NCI-H2171 (cell line): Measurements from ENCODE around the gene IGFN1.
"Not testable (repeated sequence)": the region's sequence is repeated elsewhere in the genome, so short reads cannot be mapped to it uniquely, and the experiment has no call there.

Experiments
- DNase-seq: peaks from one replicate; lab custom pipeline; 2025; lab: John Stamatoyannopoulos, UW

Gene IGFN1

DNA sequence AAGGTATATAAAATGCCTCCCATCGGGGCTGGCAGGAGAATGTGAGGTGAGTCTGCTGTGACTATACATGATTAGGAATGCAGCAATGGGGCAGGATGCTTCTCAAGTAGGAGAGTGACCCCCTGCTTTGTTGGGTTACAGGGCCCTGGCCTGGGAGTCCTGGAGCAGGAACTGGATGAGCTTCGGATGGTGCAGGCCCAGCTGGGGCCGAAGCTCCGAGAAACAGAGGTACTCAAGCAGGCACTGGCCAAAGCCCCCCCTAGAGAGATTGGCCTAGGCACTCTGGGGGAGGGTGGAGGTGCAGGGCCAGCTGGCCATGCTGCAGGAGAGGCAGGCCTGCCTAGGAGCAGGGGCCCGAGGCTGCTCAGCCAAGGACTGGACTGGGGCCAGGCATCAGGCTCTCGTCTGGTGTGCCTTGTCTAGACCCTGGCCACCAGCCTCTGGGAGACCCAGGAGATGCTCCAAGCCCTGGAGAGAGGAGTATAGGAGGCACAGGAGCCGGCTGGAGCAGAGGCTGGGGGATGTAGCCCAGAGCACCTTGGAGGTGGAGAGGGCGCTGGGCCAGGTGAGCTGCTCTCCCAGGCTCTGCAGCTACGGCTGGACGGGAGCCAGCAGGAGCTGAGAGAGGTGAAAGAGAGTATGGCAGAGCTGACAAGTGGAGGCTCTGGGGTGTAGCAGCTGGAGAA is 59.8 kb downstream of the IGFN1 start:
- DNase-seq: no peak

DNA sequence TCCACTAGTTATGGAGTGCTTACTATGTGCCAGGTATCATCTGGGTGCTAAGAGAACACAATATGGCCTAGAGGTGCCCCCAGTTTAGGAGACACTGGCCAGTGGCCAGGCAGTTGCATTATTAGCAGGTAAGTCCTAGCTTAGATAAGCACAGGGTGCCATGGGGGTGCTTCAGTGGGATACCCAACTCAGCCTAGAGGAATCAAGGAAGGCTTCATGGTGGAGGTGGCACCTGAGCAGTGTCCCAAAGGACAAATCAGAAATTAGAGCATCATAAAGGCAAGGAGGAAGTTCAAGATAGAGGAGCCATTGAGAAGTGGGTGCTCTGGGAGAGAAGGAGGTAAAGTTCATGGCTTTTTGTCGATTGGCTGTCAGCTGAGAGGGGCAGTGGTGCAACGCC is 60.8 kb downstream of the IGFN1 start:
- DNase-seq: no peak

DNA sequence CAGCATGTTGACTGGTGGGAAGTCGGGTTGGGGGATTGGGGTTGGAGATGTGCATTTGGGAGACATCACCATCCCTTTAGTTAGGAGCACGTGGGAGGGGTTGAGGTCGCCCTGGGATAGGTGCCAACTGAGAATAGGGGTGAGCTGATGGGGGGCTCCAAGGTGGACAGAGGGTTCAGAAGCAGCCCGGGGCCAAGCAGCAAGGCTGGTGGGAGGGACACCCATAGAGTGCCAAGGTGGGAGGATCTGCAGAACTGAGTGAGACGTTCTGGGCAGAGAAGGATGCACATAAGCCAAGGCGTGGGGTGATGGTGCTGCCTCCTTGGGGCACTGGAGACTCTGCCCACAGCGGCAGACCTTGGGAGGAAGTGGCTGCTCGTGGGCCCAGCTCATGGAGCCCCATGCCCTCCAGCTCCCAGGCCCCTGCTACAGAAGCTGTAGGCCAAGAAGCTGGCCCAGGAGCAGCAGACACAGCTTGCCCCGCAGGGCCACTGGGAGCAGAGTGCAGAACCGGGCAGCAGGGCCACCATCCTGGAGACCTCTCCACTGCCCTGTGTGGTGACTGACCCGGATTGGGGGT is 61.3 kb downstream of the IGFN1 start:
- no peak for DNase-seq

- DNase-seq: no peak
Observed at GRCh38 chr1:201252944-201253371, 62.3 kb downstream of the IGFN1 start.

- DNase-seq: peak; percentile 41
Observed at GRCh38 chr1:201253411-201253810, 62.8 kb downstream of the IGFN1 start.

GRCh38 chr1:201253906-201254624 is 63.4 kb downstream of the IGFN1 start:
- no peak for DNase-seq

GRCh38 chr1:201254625-201255478 is 64.2 kb downstream of the IGFN1 start:
- no peak for DNase-seq

GRCh38 chr1:201255479-201256362 is 65.1 kb downstream of the IGFN1 start:
- no peak for DNase-seq

GRCh38 chr1:201258132-201258531 is 67.5 kb downstream of the IGFN1 start:
- not testable (repeated sequence) for DNase-seq

DNA sequence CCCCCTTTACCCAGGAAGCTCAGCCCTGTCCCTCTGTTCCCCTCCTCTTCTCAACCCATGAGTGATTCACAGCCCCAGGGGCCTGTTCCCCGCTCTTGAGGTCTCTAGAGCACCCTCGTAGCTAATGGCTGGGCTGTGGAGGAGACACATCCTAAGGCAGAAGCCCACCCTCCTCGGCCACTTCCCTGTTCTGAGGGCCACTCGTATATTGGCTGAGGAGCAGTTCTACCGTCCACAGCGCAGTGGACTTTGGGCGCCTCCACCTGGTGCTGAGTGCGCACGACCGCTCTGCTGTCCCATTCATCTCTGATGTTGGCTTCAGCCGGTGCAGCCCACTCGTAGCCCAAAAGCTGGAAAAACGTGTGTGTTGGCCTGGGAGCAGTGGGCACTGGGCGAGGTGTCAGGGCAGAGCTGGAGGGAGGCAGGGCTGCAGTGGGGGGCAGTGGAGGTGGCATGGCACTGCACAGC is 68.2 kb downstream of the IGFN1 start:
- DNase-seq: no peak

- no peak for DNase-seq
Observed at GRCh38 chr1:201259476-201260235, 69.0 kb downstream of the IGFN1 start.

GRCh38 chr1:201260236-201260590 is 69.6 kb downstream of the IGFN1 start:
- no peak for DNase-seq

GRCh38 chr1:201260648-201261311 is 70.2 kb downstream of the IGFN1 start:
- DNase-seq: no peak

DNA sequence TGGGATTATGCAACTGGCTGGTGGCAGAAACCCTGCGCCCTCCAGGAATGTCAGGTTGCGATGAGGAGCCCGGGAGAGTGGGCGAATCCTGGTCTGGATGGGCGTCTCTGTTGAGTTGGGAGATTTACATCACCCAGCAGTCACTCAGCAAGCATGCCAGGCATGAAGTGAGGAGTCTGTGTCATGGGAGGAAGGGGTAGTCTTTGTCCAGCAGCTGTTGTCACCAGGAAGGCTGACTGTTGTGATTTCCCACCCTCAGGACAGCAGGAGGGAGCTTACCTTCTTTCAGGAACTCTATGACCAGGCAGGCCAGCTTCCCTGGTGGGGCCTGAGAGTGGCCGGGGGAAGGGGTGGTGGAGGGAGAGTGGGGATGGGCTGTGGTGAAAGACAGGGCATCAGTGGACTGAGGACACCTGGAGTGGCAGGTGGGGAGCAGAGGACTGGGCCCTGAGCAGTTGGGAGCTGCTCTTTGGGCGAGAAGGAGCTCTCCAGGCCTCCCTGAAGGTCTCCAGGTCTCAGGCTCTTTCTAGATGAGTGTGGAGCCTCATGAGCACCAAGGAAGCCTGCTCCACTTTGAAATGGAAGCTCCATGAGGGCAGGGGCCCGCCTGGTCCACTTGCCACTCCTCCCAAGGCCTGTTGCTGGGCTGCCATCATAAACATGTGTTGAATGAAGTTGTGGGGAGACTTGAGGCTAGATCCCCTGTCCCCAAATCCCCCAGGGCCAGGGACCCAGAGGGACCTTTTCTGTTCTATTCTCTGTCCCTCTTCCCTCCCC is 71.3 kb downstream of the IGFN1 start:
- DNase-seq: no peak

- no peak for DNase-seq
Observed at GRCh38 chr1:201262963-201263608, 72.5 kb downstream of the IGFN1 start.

DNA sequence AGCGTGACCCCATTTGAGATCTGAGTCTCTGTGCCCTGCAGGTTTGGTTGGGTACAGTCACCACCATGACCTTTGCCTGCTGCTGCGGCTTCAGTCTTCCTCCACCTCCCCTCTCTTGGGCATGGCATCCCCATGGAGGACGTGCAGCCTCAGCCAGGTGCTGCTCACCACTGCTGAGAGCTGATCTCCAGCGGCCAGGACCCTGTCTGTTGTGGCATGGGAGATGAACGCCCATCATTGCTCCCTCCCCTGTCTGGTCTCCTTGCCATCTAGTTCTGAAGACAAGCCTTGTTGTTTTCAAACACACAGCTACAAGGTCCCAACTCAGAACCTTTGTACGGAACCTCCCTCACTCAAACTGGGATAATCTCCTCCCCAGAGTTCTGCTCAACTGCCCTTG is 73.4 kb downstream of the IGFN1 start:
- no peak for DNase-seq

DNA sequence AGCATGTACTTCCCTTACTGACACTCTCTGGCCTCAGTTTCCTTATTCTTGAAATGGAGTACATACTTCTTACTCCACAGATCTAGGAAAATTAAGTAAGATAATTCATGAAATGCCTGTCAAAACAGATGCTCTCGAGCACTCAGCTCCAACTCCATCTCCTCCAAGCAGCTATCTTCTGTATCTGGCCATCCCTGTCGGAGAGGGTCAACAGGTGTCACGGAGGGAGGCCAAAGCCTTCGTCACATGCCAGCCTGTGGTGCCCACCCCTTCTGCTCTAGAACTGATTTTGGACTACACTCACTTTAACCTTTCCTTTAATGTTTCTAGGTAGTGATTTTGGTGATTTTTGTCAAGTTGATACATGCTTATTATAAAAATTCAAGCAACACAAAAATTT is 73.9 kb downstream of the IGFN1 start:
- DNase-seq: no peak

GRCh38 chr1:201265756-201266155 is 75.1 kb downstream of the IGFN1 start:
- no peak for DNase-seq

GRCh38 chr1:201266276-201266675 is 75.7 kb downstream of the IGFN1 start:
- DNase-seq: no peak
